Vagina (tissue), 2 donors: ENCODE measurements around the gene RAB27A.

Experiments
- POLR2A ChIP-seq, 2 donors: fragments of 450-650 bp; IDR thresholded peaks; one replicate each; pipeline ENCODE4 v1.6.1; 2017; ENCODE audit warnings: antibody characterized with exemption in 2 of 2, mild to moderate bottlenecking in 2 of 2, moderate library complexity in 2 of 2
- TF ChIP-seq, protein P1 (sequence below), 3 experiments: fragments of 450-650 bp in 2 of 3; fragments of 200-600 bp in 1 of 3; sonication (generic) in 1 of 3; IDR thresholded peaks; one replicate each; pipeline ENCODE4 v1.5.1; 2017 to 2019; ENCODE audit warnings: antibody characterized with exemption in 3 of 3, mild to moderate bottlenecking in 2 of 3, moderate library complexity in 2 of 3

DNA sequence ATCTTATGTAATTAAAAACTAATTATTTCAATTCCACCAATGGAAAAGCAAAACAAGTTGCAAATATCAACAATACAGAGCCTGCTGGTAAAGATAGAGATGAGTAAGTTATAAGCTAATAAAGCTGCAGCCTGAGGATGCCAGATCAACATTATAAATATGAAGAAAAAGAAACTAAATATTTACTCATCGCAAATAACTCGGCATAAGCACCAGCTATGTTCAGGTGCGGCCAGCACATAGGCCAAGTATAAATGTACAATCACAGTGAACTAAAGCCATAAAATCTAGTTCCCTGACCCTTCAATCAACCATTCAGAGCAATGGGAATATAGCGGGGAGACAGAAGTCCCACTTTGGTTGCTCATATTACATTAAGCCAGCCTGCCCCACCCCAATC is 85.1 kb downstream of the RAB27A start:
- TF ChIP-seq, protein P1, sequence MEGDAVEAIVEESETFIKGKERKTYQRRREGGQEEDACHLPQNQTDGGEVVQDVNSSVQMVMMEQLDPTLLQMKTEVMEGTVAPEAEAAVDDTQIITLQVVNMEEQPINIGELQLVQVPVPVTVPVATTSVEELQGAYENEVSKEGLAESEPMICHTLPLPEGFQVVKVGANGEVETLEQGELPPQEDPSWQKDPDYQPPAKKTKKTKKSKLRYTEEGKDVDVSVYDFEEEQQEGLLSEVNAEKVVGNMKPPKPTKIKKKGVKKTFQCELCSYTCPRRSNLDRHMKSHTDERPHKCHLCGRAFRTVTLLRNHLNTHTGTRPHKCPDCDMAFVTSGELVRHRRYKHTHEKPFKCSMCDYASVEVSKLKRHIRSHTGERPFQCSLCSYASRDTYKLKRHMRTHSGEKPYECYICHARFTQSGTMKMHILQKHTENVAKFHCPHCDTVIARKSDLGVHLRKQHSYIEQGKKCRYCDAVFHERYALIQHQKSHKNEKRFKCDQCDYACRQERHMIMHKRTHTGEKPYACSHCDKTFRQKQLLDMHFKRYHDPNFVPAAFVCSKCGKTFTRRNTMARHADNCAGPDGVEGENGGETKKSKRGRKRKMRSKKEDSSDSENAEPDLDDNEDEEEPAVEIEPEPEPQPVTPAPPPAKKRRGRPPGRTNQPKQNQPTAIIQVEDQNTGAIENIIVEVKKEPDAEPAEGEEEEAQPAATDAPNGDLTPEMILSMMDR (IDR thresholded peaks at IDR 0.05), result no peak
- no peak for TF ChIP-seq POLR2A (IDR thresholded peaks at IDR 0.05)
